Activated CD4-positive, alpha-beta T cell treated with anti-CD3 and anti-CD28 coated beads, Interleukin-2, amount 10 ng/mL, durations not matched to agents 24 days and 14 days (primary cell): ENCODE data around the gene NOS1AP. TPM values are rescaled to one million over a fixed set of nuclear protein-coding genes. Genes with fewer than 3 reads are reported as not detected.

Experiments
- DNase-seq: peaks from one replicate; pipeline ENCODE4 v3.0.0; 2022
- H3K27ac Mint-ChIP-seq: one replicate; pipeline ENCODE4 v1.8.0; 2022; ENCODE audit warnings: mild to moderate bottlenecking, mixed read lengths
- H3K27me3 Mint-ChIP-seq: one replicate; pipeline ENCODE4 v1.8.0; 2022; ENCODE audit warnings: mixed read lengths
- H3K36me3 Mint-ChIP-seq: one replicate; pipeline ENCODE4 v1.8.0; 2022; ENCODE audit warnings: low read depth, mild to moderate bottlenecking, mixed read lengths
- H3K4me1 Mint-ChIP-seq: one replicate; pipeline ENCODE4 v1.8.0; 2021; ENCODE audit warnings: mixed read lengths
- H3K4me3 Mint-ChIP-seq: one replicate; pipeline ENCODE4 v1.8.0; 2022; ENCODE audit warnings: mild to moderate bottlenecking, moderate library complexity, mixed read lengths
- H3K9me3 Mint-ChIP-seq: one replicate; pipeline ENCODE4 v1.8.0; 2021; ENCODE audit warnings: mixed read lengths
- intact Hi-C: fragments of 100-400 bp; cut with micrococcal nuclease; formaldehyde crosslinking; loops from one replicate; pipeline ENCODE4 v1.15.1; 2023
- total RNA-seq: library from RNA; stranded (reverse); gene quantifications from 2 replicates; pipeline ENCODE4 v1.2.3, GENCODE V29; 2022

NOS1AP gene
- total RNA-seq, 1 donor from 2014 or later = not detected

GRCh38 chr1:162285149-162285561 lies 215.7 kb downstream of the NOS1AP start:
- H3K27me3 Mint-ChIP-seq = peaks cover 17% of the 10 kb centered on the region
- H3K9me3 Mint-ChIP-seq = no peaks in the 10 kb centered on the region
- no peaks in the 10 kb centered on the region for H3K4me1 Mint-ChIP-seq
- no peak overlapping the region for H3K4me3 Mint-ChIP-seq
- H3K27ac Mint-ChIP-seq = no peak overlapping the region
- DNase-seq = no peak
- intact Hi-C loops = no loop called here
- H3K36me3 Mint-ChIP-seq = no peaks in the 10 kb centered on the region

DNA sequence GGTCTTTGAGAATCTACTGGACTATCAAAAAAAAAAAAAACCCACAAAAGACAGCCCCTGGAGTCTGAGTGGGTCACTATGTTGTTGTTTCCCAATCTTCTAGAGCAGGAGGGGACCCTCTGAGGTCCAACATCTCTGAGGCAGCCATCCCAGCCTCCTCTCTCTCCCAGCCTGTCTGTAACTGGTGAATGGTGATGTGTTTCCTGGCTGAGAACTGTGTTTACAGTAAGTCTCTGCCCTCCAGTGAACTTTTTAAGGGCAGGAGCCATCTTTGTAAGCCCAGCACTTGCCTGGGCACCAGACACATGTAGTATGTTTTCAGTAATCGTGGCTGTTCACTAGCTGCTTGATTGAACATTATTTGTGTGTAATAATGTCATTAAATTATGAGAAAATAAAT lies 221.5 kb downstream of the NOS1AP start:
- no peak for DNase-seq
- Mint-ChIP-seq H3K36me3 (no peaks in the 10 kb centered on the region), H3K4me1 (no peaks in the 10 kb centered on the region), H3K27ac (no peak overlapping the region), H3K4me3 (no peak overlapping the region), H3K27me3 (peaks cover 2% of the 10 kb centered on the region), H3K9me3 (no peaks in the 10 kb centered on the region)
- intact Hi-C loops = no loop called here

- H3K4me1 Mint-ChIP-seq = no peaks in the 10 kb centered on the region
- H3K27me3 Mint-ChIP-seq = peaks cover 2% of the 10 kb centered on the region
- H3K36me3 Mint-ChIP-seq = no peaks in the 10 kb centered on the region
- no peak overlapping the region for H3K27ac Mint-ChIP-seq
- no peak overlapping the region for H3K4me3 Mint-ChIP-seq
- intact Hi-C loops = no loop called here
- no peak for DNase-seq
- no peaks in the 10 kb centered on the region for H3K9me3 Mint-ChIP-seq
Measured at GRCh38 chr1:162292422-162292849, 222.9 kb downstream of the NOS1AP start.

DNA sequence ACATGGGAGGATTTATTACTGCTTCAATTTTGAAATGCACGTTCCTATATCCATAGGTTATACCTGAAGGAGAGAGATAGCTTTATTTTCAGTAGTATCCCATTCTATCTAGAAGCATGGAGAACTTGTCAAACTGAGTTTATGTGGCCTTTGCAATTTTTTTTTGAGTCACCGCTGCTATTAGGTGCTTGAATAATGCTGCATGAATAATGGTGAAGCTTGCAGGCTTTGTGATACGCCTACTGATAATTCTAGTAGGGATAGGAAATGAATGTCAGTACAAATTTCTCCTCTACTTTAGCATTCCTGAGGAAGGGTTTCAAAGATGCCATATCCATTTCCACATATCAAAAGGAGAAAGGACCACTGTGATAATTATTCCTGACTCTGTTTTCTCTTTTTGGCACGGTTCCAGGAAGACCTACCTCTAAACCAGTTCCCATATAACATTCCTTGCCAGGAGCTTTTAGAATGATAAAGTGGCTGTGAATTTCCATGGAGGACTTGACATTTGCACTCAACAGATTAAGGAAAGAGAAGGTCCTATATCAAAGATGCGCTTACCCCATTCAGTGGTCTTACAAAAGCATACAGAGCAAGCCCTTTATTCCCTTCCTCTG lies 223.7 kb downstream of the NOS1AP start:
- Mint-ChIP-seq H3K27me3 (peaks cover 2% of the 10 kb centered on the region), H3K4me3 (no peak overlapping the region), H3K4me1 (no peaks in the 10 kb centered on the region), H3K27ac (no peak overlapping the region), H3K36me3 (no peaks in the 10 kb centered on the region), H3K9me3 (no peaks in the 10 kb centered on the region)
- no peak for DNase-seq
- intact Hi-C loops = no loop called here

DNA sequence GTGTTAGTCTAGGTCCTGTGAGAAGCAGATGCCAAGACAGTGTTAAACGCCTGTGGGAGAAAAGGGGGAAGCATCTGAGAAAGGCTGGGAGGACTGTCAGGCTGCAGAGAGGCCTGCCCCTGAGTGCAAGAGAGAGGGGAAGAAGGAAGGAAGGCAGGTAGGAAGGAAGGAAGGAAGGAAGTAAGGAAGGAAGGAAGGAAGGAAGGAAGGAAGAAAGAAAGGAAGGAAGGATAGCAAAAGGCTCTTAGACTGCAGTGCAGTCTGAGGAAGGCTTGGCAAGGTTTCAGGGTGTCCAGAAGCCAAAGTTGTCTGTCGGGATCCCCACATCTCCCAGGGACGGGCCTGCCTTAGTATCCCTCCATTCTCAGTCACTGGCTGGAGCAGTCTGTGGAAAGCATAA lies 224.5 kb downstream of the NOS1AP start:
- H3K36me3 Mint-ChIP-seq = no peaks in the 10 kb centered on the region

GRCh38 chr1:162297208-162297607 lies 227.7 kb downstream of the NOS1AP start:
- no peaks in the 10 kb centered on the region for H3K36me3 Mint-ChIP-seq
- H3K27ac Mint-ChIP-seq = no peak overlapping the region
- peaks cover 4% of the 10 kb centered on the region for H3K27me3 Mint-ChIP-seq
- H3K4me3 Mint-ChIP-seq = no peak overlapping the region
- intact Hi-C loops = no loop called here
- no peaks in the 10 kb centered on the region for H3K4me1 Mint-ChIP-seq
- no peaks in the 10 kb centered on the region for H3K9me3 Mint-ChIP-seq
- DNase-seq = no peak

More for the DNA sequence above, 224.5 kb downstream of the NOS1AP start:
- no peak for DNase-seq
- Mint-ChIP-seq H3K4me1 (no peaks in the 10 kb centered on the region), H3K27ac (no peak overlapping the region), H3K9me3 (no peaks in the 10 kb centered on the region), H3K4me3 (no peak overlapping the region), H3K27me3 (peaks cover 2% of the 10 kb centered on the region)
- intact Hi-C loops = no loop called here

DNA sequence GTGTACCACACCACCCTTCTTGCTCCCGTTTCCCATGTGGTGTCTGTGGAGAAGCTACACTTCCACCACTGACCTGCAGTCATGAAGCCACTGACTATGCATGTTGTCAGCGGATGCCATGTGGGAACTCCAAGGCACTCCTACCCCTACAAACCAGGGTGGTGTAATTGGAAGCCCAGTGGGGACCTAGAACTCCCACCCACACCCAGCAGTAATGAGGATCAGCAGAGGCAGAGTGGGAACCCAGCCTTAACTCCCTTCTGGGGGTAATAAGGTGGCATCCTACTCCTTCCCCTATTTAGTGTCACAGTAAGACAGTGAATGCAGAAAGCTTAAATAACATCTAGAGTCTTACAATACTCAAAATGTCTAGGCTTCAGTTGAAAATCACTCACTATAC lies 228.8 kb downstream of the NOS1AP start:
- intact Hi-C loops = no loop called here
- Mint-ChIP-seq H3K9me3 (no peaks in the 10 kb centered on the region), H3K27ac (no peak overlapping the region), H3K36me3 (no peaks in the 10 kb centered on the region), H3K27me3 (peaks cover 9% of the 10 kb centered on the region), H3K4me3 (no peak overlapping the region), H3K4me1 (no peaks in the 10 kb centered on the region)
- no peak for DNase-seq

DNA sequence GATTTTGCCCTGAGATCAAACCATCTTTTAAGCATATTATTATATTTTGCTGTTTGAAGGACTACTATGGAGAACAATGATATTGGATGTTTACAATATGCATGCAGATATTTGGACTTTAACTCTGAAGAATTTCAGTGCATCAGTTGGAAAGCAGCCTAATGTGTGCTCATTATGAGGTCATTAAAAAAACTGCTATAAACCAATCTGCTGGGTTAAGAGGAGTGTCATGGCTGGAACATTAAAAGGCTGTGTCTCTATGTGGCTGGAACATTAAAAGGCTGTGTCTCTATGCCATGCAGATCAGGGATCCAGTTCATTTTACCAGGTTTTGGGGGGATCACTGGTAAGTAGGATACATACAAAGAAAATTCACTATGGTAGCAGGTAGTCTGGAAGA lies 229.5 kb downstream of the NOS1AP start:
- H3K27ac Mint-ChIP-seq = no peak overlapping the region
- H3K36me3 Mint-ChIP-seq = no peaks in the 10 kb centered on the region
- H3K9me3 Mint-ChIP-seq = no peaks in the 10 kb centered on the region
- DNase-seq = no peak
- H3K4me1 Mint-ChIP-seq = no peaks in the 10 kb centered on the region
- intact Hi-C loops = no loop called here
- no peak overlapping the region for H3K4me3 Mint-ChIP-seq
- H3K27me3 Mint-ChIP-seq = peaks cover 9% of the 10 kb centered on the region

DNA sequence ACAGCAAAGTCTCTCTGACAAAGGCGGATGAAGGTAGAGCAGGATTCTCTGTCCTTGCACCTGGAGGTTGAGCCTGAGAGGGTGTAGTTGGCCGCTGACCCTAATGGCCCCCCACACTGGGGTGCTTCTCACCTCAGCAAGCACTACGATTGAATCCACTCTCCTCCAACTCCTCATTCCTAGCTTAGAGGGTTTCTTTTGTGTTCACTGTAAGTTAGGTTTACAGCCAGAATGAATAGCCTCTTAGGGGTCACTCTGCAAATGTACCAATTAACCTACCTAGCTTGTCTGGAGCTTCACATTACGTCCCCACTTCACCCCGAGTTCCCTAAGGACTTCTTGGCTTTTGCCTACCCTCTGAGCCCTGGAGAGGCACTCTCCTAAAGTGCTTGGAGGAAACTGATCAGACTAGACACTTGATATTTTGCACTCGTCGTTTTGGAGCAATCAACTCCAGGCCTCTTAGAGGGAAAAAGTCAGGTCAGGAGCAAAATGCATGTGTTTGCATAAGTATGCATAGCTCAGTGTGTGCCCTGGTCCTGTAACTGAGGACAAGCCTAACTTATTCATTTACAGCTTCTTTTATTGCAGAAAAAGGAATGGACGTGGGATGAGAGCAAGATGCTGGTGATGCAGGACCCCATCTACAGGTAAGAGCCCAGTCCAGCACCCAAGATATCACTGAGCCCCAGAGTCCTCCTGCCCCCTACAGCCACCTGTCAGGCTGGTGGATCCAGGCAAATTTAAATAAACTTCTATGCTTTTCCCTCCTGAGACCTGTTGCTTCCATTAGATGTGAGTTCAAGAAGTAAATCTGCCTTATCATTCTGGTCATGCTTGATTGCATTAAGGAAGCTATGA lies 230.8 kb downstream of the NOS1AP start:
- Mint-ChIP-seq H3K9me3 (no peaks in the 10 kb centered on the region), H3K4me1 (no peaks in the 10 kb centered on the region), H3K36me3 (no peaks in the 10 kb centered on the region), H3K27ac (no peak overlapping the region), H3K4me3 (no peak overlapping the region), H3K27me3 (peaks cover 11% of the 10 kb centered on the region)
- DNase-seq = no peak
- intact Hi-C loops = no loop called here

GRCh38 chr1:162301696-162302095 lies 232.2 kb downstream of the NOS1AP start:
- intact Hi-C loops = no loop called here
- Mint-ChIP-seq H3K9me3 (no peaks in the 10 kb centered on the region), H3K27me3 (peaks cover 9% of the 10 kb centered on the region), H3K27ac (no peak overlapping the region), H3K4me3 (no peak overlapping the region), H3K4me1 (no peaks in the 10 kb centered on the region), H3K36me3 (no peaks in the 10 kb centered on the region)
- DNase-seq = no peak

- Mint-ChIP-seq H3K9me3 (no peaks in the 10 kb centered on the region), H3K27me3 (peaks cover 9% of the 10 kb centered on the region), H3K4me1 (no peaks in the 10 kb centered on the region), H3K27ac (no peak overlapping the region), H3K36me3 (no peaks in the 10 kb centered on the region), H3K4me3 (no peak overlapping the region)
- intact Hi-C loops = no loop called here
- DNase-seq = no peak
Measured at GRCh38 chr1:162302306-162303003, 233.0 kb downstream of the NOS1AP start.

- no peak overlapping the region for H3K27ac Mint-ChIP-seq
- DNase-seq = no peak
- no peaks in the 10 kb centered on the region for H3K4me1 Mint-ChIP-seq
- intact Hi-C loops = no loop called here
- no peak overlapping the region for H3K4me3 Mint-ChIP-seq
- no peaks in the 10 kb centered on the region for H3K36me3 Mint-ChIP-seq
- H3K9me3 Mint-ChIP-seq = no peaks in the 10 kb centered on the region
- peaks cover 9% of the 10 kb centered on the region for H3K27me3 Mint-ChIP-seq
Measured at GRCh38 chr1:162303004-162303344, 233.5 kb downstream of the NOS1AP start.

GRCh38 chr1:162304736-162305135 lies 235.2 kb downstream of the NOS1AP start:
- no peak for DNase-seq
- peaks cover 12% of the 10 kb centered on the region for H3K27me3 Mint-ChIP-seq
- no peaks in the 10 kb centered on the region for H3K9me3 Mint-ChIP-seq
- H3K36me3 Mint-ChIP-seq = no peaks in the 10 kb centered on the region
- H3K4me3 Mint-ChIP-seq = no peak overlapping the region
- intact Hi-C loops = no loop called here
- H3K4me1 Mint-ChIP-seq = no peaks in the 10 kb centered on the region
- no peak overlapping the region for H3K27ac Mint-ChIP-seq

- H3K4me3 Mint-ChIP-seq = no peak overlapping the region
- no peak for DNase-seq
- no peaks in the 10 kb centered on the region for H3K9me3 Mint-ChIP-seq
- peaks cover 10% of the 10 kb centered on the region for H3K27me3 Mint-ChIP-seq
- intact Hi-C loops = no loop called here
- no peaks in the 10 kb centered on the region for H3K36me3 Mint-ChIP-seq
- H3K27ac Mint-ChIP-seq = no peak overlapping the region
- no peaks in the 10 kb centered on the region for H3K4me1 Mint-ChIP-seq
Measured at GRCh38 chr1:162305969-162306368, 236.5 kb downstream of the NOS1AP start.
